NCI-H2107 treated with DMSO at 0.1 percent for 48 hours (cell line): Measurements from ENCODE around the gene LIN52.
"Not testable (repeated sequence)": the region's sequence is repeated elsewhere in the genome, so short reads cannot be mapped to it uniquely, and the experiment has no call there.

Experiments used
- DNase-seq: peaks from one replicate; lab custom pipeline; 2025; ENCODE audit not compliant: unreplicated experiment; lab: John Stamatoyannopoulos, UW

LIN52 gene

GRCh38 chr14:74105381-74105780 is 20.6 kb downstream of the LIN52 start:
- DNase-seq = no peak

- DNase-seq = no peak
Observed at GRCh38 chr14:74109369-74109768, 24.6 kb downstream of the LIN52 start.

GRCh38 chr14:74111395-74112216 is 26.9 kb downstream of the LIN52 start:
- DNase-seq = peak; percentile 53

GRCh38 chr14:74125487-74125886 is 40.7 kb downstream of the LIN52 start:
- DNase-seq = not testable (repeated sequence)

- DNase-seq = no peak
Observed at GRCh38 chr14:74126315-74127013, 41.7 kb downstream of the LIN52 start.

- no peak for DNase-seq
Observed at GRCh38 chr14:74127634-74128033, 42.9 kb downstream of the LIN52 start.

- DNase-seq = no peak
Observed at GRCh38 chr14:74133833-74134481, 49.2 kb downstream of the LIN52 start.

- DNase-seq = no peak
Observed at GRCh38 chr14:74134484-74134883, 49.7 kb downstream of the LIN52 start.

GRCh38 chr14:74135426-74135825 is 50.7 kb downstream of the LIN52 start:
- DNase-seq = no peak

GRCh38 chr14:74140374-74140850 is 55.7 kb downstream of the LIN52 start:
- peak; percentile 98 for DNase-seq

GRCh38 chr14:74141703-74142102 is 56.9 kb downstream of the LIN52 start:
- DNase-seq = no peak

- DNase-seq = no peak
Observed at GRCh38 chr14:74142523-74142922, 57.8 kb downstream of the LIN52 start.

- no peak for DNase-seq
Observed at GRCh38 chr14:74144789-74145188, 60.0 kb downstream of the LIN52 start.

GRCh38 chr14:74147571-74147970 is 62.8 kb downstream of the LIN52 start:
- no peak for DNase-seq

- no peak for DNase-seq
Observed at GRCh38 chr14:74148705-74149104, 63.9 kb downstream of the LIN52 start.

- no peak for DNase-seq
Observed at GRCh38 chr14:74155287-74155686, 70.5 kb downstream of the LIN52 start.

- no peak for DNase-seq
Observed at GRCh38 chr14:74155749-74156148, 71.0 kb downstream of the LIN52 start.

GRCh38 chr14:74160763-74161162 is 76.0 kb downstream of the LIN52 start:
- no peak for DNase-seq

GRCh38 chr14:74161526-74162158 is 76.9 kb downstream of the LIN52 start:
- DNase-seq = no peak

- no peak for DNase-seq
Observed at GRCh38 chr14:74169906-74170305, 85.2 kb downstream of the LIN52 start.

- no peak for DNase-seq
Observed at GRCh38 chr14:74176400-74176793, 91.6 kb downstream of the LIN52 start.
